GM12873 (cell line): Measurements from ENCODE around the gene PSME3.

Experiments
- TF ChIP-seq, protein P1 (sequence below): IDR thresholded peaks from 2 replicates; pipeline ENCODE4 v1.5.1; 2012; ENCODE audit warnings: low read depth, mild to moderate bottlenecking, moderate library complexity, low read length, control low read depth; ENCODE audit not compliant: insufficient read depth; ENCODE audit errors: missing control alignments

Gene PSME3

DNA sequence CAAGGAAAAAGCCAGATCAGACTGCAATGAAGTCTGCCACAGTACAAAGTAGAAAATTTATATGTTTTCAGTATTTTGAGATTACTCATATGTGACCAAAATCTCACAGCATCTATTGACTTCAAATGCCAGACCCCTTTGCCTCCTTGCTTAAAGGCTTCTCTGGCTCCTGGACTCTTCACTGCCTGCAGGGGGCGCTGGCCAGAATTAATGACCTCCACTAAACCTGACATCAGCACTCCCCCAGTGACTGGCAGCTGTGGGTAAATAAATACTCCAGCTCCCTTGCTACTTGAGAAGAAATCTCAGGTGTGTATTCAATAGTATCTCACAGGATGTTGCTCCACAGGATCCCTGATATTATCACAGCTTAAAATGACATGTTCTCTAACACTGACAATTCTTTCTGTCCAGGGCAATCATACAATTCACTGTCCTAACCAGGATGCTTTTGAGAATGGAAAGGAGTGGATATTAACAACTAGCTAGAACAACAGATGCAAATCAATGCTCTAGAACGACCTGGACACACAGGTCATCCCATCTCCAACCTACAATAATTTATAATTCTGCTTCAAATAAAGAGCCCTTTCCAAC lies 13.2 kb upstream of the PSME3 start:
- TF ChIP-seq, protein P1, sequence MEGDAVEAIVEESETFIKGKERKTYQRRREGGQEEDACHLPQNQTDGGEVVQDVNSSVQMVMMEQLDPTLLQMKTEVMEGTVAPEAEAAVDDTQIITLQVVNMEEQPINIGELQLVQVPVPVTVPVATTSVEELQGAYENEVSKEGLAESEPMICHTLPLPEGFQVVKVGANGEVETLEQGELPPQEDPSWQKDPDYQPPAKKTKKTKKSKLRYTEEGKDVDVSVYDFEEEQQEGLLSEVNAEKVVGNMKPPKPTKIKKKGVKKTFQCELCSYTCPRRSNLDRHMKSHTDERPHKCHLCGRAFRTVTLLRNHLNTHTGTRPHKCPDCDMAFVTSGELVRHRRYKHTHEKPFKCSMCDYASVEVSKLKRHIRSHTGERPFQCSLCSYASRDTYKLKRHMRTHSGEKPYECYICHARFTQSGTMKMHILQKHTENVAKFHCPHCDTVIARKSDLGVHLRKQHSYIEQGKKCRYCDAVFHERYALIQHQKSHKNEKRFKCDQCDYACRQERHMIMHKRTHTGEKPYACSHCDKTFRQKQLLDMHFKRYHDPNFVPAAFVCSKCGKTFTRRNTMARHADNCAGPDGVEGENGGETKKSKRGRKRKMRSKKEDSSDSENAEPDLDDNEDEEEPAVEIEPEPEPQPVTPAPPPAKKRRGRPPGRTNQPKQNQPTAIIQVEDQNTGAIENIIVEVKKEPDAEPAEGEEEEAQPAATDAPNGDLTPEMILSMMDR = peak; percentile 80

DNA sequence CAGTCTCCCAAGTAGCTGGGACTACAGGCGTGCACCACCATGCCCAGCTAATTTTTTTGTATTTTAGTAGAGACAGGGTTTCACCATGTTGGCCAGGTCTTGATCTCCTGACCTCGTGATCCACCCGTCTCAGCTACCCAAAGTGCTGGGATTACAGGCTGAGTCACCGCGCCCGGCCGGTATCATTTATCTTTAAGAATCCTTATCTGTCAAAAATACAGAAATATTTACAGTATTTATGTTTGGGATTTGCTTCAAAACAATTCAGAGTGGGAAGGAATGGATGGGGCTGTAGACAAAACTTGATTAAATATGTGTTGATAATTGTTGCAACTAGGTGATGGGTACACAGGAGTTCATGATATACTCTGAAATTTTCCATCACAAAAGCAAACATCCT lies 12.0 kb upstream of the PSME3 start:
- TF ChIP-seq, protein P1 = no peak

DNA sequence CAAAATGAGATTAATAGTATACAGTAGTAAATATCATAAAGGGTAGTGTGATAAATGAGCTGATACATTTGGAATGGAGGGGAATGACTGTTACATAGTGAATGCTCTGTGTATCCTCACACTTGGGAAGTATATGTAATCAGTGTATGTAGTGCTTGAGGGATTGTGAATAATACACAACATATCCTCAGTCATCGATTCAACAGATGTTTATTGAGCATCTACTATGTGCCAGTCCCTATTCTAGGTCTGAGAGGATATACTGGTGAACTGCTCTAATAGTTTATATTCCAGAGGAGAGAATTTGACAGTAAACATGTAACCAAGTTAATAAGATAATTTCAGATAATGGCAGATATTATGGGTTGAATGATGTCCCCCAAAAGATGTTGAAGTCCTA lies 5.7 kb upstream of the PSME3 start:
- TF ChIP-seq, protein P1 = no peak

DNA sequence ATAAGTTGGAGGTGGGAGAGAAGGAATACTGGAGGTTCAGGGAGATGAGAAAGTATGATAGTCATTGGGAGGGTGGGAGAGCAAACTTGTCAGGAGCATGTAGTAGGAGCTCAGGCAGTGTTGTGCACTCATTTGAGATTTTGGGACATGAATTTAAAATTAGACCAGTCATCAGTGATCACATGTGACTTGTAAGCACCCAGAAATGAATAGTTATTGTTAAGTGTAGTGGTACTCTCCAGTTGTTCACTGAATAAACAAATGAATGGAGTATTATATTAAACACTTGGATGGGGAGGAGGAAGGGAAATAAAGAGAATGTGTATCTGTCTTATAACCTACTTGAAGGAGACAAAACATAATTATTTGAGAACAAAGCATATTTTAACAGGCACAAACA lies 2.2 kb upstream of the PSME3 start:
- TF ChIP-seq, protein P1 = no peak

DNA sequence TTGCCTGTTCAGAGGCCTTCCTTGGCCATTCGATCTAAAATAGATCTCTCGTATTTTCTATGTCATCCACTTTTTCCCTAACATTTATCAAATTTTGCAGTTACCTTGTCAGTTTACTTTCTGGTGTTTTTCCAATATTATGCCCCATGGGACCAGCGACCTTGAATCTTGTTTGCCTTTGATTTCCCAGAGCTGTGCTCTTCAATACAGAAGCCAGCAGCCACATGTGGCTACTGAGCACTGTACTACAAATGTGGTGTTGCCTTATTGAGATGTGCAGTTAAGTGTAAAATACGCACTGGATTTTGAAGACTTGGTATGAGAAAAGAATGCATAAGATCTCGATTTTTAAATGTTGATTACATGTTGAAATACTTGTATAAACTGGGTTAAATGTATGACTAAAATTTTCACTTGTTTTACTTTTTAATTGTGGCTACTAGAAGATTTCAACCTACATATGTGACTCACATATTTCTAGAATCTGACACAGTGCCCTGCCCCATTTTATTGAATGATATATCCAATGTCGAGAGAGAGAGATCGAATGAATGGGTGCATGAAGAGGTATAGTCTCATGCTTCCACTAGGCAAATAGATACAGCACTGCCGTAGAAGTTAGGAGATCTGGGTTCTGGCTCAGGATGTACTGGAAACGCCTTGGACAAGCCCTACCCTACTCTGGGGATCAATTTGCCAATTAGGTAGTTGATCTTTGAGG lies 824 bp upstream of the PSME3 start:
- TF ChIP-seq, protein P1 = no peak

DNA sequence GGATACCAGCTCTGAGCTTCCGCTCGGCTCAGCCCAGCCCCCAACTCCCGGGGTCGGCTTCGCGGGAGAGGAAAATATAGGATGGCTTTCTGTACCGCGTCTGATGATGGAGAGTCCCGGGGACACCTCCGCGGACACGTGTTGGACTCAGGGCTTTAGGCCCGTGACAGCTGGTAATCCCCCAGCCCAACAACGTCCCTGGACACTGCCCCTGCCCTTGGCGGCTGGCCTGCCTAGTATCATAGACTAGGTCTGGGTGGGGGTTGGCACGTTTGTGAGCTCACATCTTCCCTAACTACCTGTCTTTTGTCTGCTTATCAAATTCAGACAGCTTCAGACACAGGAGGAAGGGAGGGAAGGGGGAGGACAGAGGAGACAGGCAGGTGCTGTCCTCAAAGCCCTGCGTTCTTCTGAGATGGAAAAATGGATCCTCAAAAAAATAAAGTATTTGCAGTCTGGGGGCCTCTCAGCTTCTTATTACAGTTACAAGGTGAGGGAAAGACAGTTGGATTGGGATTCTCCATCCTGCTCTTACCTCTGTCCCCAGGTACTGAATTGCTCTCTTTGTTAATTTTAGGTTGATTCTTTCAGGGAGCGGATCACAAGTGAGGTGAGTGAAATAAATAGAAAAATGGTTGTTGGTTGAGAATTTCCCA lies 698 bp downstream of the PSME3 start:
- TF ChIP-seq, protein P1 = no peak

DNA sequence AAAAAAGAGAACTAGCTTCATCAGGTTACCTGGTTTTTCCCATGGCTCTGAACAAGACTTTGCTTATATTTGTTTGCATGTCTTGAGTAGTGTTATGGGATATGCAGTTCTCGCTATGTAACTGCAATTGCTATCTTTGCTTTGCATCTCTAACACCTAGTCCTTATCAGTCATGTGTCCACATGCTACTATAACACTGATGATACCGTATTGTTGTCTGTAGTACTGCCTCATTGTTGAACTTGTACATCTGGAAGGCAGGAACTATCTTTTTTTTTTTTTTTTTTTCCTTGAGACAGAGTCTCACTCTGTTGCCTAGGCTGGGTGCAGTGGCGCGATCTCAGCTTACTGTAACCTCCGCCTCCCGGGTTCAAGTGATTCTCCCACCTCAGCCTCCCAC lies 2.5 kb downstream of the PSME3 start:
- TF ChIP-seq, protein P1 = no peak
